ENCODE results near the gene STARD3. TPM values are rescaled to one million over a fixed set of nuclear protein-coding genes. Genes with fewer than 3 reads are reported as not detected.

Gene STARD3
- total and polyA plus RNA-seq, 2 of the 13 experiments (the other 11 are each of a cell fraction or from before 2014, with no cell fraction given): 34.6 to 100 TPM

- TF ChIP-seq ZNF737 (CRISPR knock-in tag; IDR thresholded peaks at IDR 0.05; ENCODE audit: borderline replicate concordance): no peak
- no peak for TF ChIP-seq ATF7 (IDR thresholded peaks at IDR 0.05)
- TF ChIP-seq ATF7 (CRISPR knock-in tag; IDR thresholded peaks at IDR 0.05): no peak
- no peak for TF ChIP-seq GMEB1 (CRISPR knock-in tag; IDR thresholded peaks at IDR 0.05; ENCODE audit: borderline replicate concordance)
- no peak for TF ChIP-seq ZNF530 (CRISPR knock-in tag; IDR thresholded peaks at IDR 0.05; ENCODE audit: low read depth)
- no peak for TF ChIP-seq HOXA9 (CRISPR knock-in tag; IDR thresholded peaks at IDR 0.05; ENCODE audit: borderline replicate concordance)
These were observed 62.8 kb downstream of the STARD3 start, which contains the start of gene ERBB2 (continued) for GRCh38 chr17:39699818-39700147.

- under 1% methylated on average over 38 of the region's 57 CpGs for WGBS (ENCODE audit: low lambda C conversion rate)
- TF ChIP-seq MYC (CRISPR knock-in tag; IDR thresholded peaks at IDR 0.05; ENCODE audit: borderline replicate concordance): no peak
- no peak; the same call in 1 of the 2 replicates for TF ChIP-seq PITX1 (CRISPR knock-in tag; IDR thresholded peaks at IDR 0.05)
- TF ChIP-seq KDM2A (CRISPR knock-in tag; IDR thresholded peaks at IDR 0.05; ENCODE audit: borderline replicate concordance, low read depth): peak; percentile 87
- TF ChIP-seq KMT2A (CRISPR knock-in tag; IDR thresholded peaks at IDR 0.05): peak; percentile 58; the same call in 1 of the 2 replicates
- no peak for TF ChIP-seq HOXA7 (CRISPR knock-in tag; IDR thresholded peaks at IDR 0.05)
- peak; percentile 76 for TF ChIP-seq PHF8 (CRISPR knock-in tag; IDR thresholded peaks at IDR 0.05)
- TF ChIP-seq ZBTB49 (CRISPR knock-in tag; IDR thresholded peaks at IDR 0.05; ENCODE audit: borderline replicate concordance): no peak
- TF ChIP-seq MTERF4 (CRISPR knock-in tag; IDR thresholded peaks at IDR 0.05): no peak
- TF ChIP-seq ZNF83 (CRISPR knock-in tag; IDR thresholded peaks at IDR 0.05; ENCODE audit: borderline replicate concordance): no peak
- TF ChIP-seq MEF2D (CRISPR knock-in tag; IDR thresholded peaks at IDR 0.05): peak; percentile 35; the same call in 1 of the 2 replicates
- 0 out of 2 replicates have a peak, but pooled peaks have one; percentile 41 for TF ChIP-seq HNRNPL (IDR thresholded peaks at IDR 0.05; ENCODE audit: low read depth, low read length)
These were observed 63.4 kb downstream of the STARD3 start for GRCh38 chr17:39700148-39700987.

More at GRCh38 chr17:39700148-39700987, 63.4 kb downstream of the STARD3 start:
- Histone ChIP-seq H3K4me3 (replicated peaks in 1 of 3; ENCODE audit: insufficient read depth in 1 of 3, low read depth in 2 of 3, low read length in 3 of 3) (peak overlapping the region; percentile 90 to 94 (median 90)), H3K36me3 (replicated peaks in 1 of 2; ENCODE audit: control insufficient read depth in 1 of 2, insufficient read depth in 2 of 2, low read length in 2 of 2) (peaks cover 2 to 3% of the 10 kb centered on the region in 2 experiments; a peak in 2 of 5 replicates), H3K27ac (ENCODE audit: extremely low read length, insufficient read depth, low read length) (peak overlapping the region; percentile 78), H3K9ac (ENCODE audit: insufficient read depth, low read depth, low read length) (peak overlapping the region; percentile 88), H3K79me2 (ENCODE audit: insufficient read depth, low read length) (peaks cover 59% of the 10 kb centered on the region), H3K4me2 (ENCODE audit: low read depth, low read length) (peak overlapping the region; percentile 92), H3K9me3 (ENCODE audit: low read length) (no peaks in the 10 kb centered on the region), H3K4me1 (ENCODE audit: insufficient read depth, low read length) (peaks cover 78% of the 10 kb centered on the region), H4K20me1 (ENCODE audit: insufficient read depth, low read length) (peaks cover 6% of the 10 kb centered on the region; the same call in 1 of the 2 replicates), H2AFZ (ENCODE audit: low read length) (no peak overlapping the region), H3K27me3 (ENCODE audit: control insufficient read depth in 1 of 2, insufficient read depth in 2 of 2, low read length in 2 of 2) (no peaks in the 10 kb centered on the region)
- BruUV-seq (replicated peaks): no TSS peak
- ATAC-seq (peak; percentile 11), FAIRE-seq (no peak), DNase-seq (ENCODE audit: low spot score) (no peak)
- intact Hi-C loops (cut with micrococcal nuclease; ENCODE audit: unreplicated experiment): no loop called here
- ChIA-PET POLR2A (interaction anchor here (0.6 to 6.6 kb wide), 18 partner anchors 12 to 398 kb away, joined by 3 to 118 read pairs (median 8); partner anchors contain the start of genes GRB7, MIEN1, PGAP3 and STARD3), CTCF (ENCODE audit: low intra/inter-chr PET ratio, low total read pairs) (interaction anchor here (0.6 kb wide), 1 partner anchor 225 kb away, joined by 3 read pairs; no protein-coding TSS in a partner anchor)
- in situ Hi-C loops (cut with HindIII; ENCODE audit: extremely low pct_ligation_motif_present, low pct_unique_long_range_greater_than_20kb): no loop called here

Data from HepG2 (cell line).